ENCODE results near the gene MCRS1.
A peak's percentile ranks its signal among the peaks of the same experiment; 100 is the strongest.
"Not testable (repeated sequence)": the region's sequence is repeated elsewhere in the genome, so short reads cannot be mapped to it uniquely, and the experiment has no call there.

The MCRS1 gene

GRCh38 chr12:49567611-49568441, at the start of gene MCRS1:
TSS of gene MCRS1 (minus strand) at chr12:49568142. CDS start at chr12:49566731, 1,411 bp downstream.
- DNase-seq = peak; percentile 73

GRCh38 chr12:49616533-49617219, 48.7 kb upstream of the MCRS1 start:
- DNase-seq = no peak

DNA sequence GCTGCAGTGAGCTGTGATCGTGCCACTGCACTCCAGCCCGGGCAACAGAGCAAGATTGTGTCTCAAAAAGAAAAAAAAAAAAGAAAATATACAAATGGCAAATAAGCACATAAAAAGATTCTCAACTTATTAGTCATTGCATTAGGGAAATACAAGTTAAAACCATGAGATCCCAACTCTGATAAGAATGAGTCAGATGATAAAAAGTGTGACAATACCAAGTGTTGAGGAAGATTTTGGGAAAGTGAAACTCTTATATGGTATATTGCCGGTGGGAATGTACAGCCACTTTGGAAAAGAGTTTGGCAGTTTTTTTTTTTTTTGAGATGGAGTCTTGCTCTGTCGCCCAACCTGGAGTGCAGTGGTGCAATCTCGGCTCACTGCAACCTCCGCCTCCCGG, 47.8 kb upstream of the MCRS1 start:
- no peak for DNase-seq

- DNase-seq = no peak
These were observed 44.3 kb upstream of the MCRS1 start for GRCh38 chr12:49612210-49612609.

DNA sequence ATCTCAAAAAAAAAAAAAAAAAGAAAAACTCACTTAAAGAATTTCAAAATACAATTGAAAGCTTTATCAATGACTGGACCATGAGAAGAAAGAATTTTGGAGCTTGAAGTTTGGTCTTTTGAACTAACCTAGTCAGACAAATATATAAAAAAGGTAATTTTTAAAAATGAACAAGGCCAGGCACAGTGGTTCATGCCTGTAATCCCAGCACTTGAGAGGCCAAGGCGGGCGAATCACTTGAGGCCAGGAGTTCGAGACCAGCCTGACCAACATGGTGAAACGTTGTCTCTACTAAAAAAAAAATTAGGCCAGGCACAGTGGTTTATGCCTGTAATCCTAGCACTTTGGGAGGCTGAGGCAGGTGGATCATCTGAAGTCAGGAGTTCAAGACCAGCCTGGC, 42.8 kb upstream of the MCRS1 start:
- not testable (repeated sequence) for DNase-seq

DNA sequence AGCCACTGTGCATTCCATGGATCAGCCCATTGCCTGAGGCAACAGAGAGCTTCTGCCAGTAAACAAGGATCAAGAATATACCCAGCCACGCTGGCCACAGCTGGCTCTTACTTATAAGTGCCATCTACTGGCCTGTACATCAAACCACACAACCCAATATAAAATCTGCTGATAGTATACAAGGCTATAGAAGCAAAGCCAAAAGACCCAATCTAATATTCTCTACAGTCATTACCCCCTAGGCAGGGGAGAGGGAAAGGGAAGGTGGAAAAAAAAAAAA, 41.9 kb upstream of the MCRS1 start:
- DNase-seq = no peak

DNA sequence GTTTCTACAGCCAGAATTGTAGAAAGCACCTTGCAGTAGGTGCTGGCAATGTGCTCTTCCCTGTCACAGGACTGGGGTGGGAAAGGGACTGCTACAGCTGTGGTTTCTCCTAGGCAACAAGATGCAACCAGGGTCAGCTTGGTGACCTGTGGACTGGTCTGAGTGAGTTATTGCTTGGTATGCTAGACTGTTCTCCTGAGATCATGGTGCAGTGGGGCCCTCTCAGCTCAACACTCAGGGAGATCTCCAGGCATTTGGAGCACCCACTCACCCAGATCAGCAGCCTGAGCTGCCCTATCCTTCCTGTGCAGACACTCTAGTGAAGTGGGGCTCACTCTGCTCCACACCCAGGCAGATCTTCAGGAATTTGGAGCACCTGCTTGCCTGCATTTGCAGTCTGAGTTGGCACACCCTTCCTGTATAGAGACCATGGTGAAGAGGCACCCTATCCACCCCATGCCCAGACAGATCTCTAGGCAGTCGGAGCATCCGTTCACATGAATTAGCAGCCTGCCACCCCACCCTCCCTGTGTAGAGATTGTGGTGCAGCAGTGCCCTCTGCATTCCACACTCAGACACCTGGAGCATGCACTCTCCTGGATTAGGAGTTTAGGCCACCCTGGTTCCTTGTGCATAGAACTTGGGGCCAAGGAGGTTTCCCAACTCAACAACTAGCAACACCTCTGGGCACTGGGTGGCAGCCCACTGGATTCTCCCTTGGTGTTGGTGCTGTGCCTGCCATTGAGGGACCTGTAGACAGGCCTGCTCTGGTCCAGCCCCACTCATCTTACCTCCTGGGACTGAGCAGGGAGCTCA, 41.3 kb upstream of the MCRS1 start:
- no peak for DNase-seq

- not testable (repeated sequence) for DNase-seq
These were observed 37.6 kb upstream of the MCRS1 start, which contains the start of gene FAM186B for GRCh38 chr12:49605539-49605938. TSS of gene FAM186B (minus strand) at chr12:49605639. CDS start at chr12:49605477, 162 bp downstream.

- DNase-seq = no peak
These were observed 36.9 kb upstream of the MCRS1 start for GRCh38 chr12:49604856-49605255.

- DNase-seq = no peak
These were observed 35.8 kb upstream of the MCRS1 start for GRCh38 chr12:49603721-49604120.

DNA sequence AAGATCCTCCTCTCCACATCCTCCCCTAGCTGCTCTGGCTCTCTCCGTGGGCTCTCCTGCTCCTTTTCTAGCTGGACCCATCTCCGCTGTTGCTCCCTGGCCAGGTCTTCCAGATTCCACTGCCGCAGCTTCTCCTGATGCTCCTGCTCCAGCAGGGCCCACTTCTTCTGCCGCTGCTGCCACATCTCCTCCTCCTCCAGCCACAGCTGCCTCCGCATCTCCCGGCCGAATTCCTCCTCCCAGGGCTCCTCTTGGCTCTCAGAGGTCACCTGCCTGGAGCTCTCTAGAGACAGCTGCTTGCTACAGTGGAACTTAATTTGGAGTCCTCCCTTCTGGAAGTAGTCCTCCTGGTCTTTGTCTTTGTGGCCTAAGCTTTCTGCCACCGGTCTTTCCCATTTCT, 32.0 kb upstream of the MCRS1 start:
- no peak for DNase-seq

DNA sequence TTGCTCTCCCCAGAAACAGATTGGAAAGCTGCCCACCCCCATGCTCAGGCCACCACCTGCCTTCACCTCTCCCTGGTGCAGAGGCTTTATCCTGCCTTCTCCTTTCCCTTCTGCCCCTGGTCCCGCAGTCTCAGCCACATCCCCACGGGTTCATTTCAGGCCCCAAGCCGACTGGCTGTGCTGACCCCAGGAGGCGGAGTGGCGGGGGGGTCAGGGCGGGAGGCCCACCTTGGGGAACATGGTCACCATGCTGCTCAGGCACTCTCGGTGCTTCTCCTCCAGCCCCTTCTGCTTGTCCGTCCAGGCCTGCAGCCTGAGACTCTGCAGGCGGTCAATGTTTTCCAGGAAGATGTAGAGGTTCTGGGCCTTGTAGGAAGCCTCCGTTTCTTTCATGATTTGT, 30.6 kb upstream of the MCRS1 start:
- no peak for DNase-seq

DNA sequence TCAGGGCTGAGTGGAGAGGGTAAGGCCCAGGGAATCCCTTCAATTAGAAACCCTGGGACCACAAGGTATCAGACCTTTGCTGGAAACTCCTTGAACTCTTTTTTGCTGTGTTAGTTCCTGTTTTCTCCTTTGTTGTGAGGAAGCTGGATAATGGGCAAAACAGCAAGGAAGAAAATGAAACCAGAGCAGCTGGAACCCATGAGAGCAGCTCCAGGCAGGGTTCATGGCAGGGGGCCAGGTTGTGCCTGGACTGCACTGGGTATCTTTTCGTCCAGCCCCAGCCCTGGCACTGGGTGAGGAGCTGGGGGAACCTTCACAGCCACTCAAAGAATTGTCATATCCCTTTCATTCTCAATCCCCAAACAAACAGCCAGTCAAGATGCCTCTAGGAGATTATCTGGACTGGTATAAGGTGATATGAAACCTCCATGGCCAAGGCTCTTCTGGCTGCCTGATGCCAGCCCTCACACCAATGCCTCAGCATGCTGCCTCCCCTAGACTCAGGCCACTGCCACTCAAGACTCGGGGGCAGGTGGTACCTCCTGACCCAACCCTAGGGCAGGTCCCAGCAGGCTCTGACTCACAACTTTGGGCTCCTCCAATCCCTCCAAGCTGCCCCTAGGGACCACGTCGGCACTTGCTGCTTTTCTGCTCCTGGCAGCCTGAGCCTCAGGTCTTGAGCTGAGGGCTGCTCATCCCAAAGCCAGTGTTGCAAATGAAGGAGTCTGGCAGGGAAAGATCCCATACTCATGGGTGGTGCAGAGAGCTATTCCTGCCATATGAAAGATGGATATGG, 21.0 kb upstream of the MCRS1 start:
- peak; percentile 49 for DNase-seq

- DNase-seq = no peak
These were observed 20.3 kb upstream of the MCRS1 start for GRCh38 chr12:49588281-49588680.

GRCh38 chr12:49587174-49587908, 19.4 kb upstream of the MCRS1 start:
- DNase-seq = no peak

DNA sequence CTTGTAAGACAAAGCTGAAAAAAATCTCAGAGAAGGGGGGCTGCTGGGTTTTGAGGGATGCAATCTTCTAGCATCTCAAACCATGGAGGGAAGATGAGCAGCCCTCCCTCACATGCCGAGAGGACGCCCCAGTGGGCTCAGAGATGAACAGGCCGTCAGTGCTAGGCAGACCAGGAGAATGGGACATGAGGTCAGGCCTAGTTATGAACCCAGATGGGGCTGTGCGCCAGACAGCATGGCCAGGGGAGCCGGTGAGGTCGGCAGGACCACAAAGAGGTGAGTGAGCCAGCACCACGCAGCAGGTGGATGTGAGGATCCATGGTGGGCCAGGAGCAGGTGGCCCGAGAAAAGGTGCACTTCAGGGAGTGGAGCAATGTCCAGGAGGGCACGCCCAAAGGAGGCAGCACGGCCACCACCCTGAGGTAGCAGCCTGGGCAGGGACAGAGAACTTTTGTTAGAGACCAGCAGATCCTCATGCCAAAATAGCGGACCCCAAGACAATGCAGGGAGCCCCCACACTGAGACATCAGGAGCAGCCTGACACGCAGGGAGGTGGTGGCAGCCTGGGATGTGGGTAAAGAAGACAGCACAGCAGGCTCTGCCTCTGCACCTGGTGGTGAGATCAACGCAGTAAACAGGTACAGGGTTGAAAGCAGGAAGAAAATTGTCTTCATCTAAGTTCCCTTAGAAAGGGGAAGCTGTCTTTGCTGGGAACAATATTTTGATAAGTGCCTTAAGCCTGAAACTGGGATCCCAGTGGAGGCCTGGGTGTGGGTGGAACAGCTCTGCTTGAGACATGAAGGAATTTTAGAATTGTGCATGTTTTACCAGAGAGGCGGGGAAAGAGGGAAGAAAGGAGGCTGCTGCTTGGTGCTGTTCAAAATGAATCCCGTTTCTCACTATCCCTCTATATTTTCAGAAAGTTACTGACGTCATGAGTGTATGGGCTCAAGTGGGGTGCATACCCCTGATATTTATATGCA, 17.8 kb upstream of the MCRS1 start:
- no peak for DNase-seq

DNA sequence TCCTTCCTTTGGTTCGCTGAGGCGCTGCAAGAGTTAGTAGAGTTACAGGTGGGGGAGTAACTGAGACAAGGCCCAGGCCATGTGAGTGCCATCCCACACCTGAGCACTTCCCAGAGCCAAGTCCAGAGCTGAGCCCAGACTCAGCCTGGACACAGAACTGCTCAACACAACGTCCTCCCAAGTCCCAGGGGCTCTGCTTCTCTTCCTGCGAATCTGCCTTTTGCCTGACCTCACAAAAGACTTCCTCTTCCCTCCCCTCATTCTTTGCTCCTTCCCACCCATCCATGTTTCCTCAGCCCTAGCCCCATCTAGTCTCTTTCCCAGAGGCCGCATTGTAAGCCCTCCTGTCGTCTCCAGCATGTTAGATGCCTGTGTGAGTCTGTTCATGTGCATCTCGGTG, 16.6 kb upstream of the MCRS1 start:
- no peak for DNase-seq

DNA sequence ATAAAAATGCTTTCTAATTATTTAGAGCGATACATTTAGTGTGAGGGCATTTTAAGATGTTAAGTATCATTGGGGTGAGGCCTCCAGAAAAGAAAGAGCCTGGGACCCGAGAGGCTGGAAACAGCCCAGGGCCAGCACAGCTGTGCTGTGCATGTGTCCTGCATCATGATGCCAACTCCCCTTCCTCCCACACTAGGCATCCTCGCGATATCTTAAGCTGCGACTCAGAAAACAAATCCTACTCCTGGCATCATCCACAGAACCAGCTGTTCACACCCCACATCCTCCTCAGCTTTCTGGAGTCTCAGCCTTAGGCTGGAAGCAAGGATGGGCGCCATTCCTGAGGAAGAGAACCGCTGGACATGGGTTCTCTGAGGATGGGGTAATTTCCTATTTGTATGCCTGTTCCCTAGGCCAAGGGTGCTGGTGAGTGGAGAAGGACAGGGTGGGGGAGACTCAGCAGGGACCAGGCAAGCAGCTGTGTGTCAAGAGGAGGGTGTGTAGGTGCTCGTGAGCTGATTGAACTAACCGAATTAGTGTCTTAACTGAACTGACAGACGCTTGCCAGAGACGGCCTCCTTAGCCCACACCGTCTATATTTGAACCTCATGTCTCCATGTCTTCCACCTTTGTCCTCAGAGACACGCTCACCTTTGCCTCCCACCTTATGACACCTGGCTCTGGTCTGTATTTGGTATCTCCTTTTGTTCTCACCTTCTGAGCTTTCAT, 15.6 kb upstream of the MCRS1 start:
- no peak for DNase-seq

DNA sequence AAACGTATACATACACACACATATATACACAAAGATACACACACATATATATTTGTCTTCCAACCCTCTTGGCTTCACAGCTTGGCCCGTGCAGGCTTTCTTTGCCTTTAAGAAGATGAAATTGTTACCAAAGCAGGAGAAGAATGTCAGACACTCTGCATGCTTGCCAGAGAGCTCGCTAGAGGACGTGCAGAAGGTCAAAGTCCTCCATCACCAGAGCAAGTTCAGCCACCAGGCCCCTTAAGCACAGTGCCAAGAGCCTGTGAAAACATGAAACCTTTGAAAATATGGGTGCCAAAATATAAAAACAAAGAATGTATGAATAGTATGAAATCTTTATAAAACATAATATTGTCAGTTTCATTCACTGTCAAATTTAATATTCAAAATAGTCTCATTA, 14.9 kb upstream of the MCRS1 start:
- no peak for DNase-seq

- no peak for DNase-seq
These were observed 14.3 kb upstream of the MCRS1 start for GRCh38 chr12:49582201-49582600.
